Ectodermal cell (in vitro differentiated cells): ENCODE results near the gene KCNB1.
A peak's percentile ranks its signal among the peaks of the same experiment; 100 is the strongest.

Experiments used
- H3K27ac ChIP-seq: 2 replicates; pipeline ENCODE4 v1.7.0; 2013; ENCODE audit warnings: mild to moderate bottlenecking, low read depth, low read length; ENCODE audit not compliant: insufficient read depth, poor library complexity, severe bottlenecking
- H3K27me3 ChIP-seq: 2 replicates; pipeline ENCODE4 v1.7.0; 2013; ENCODE audit warnings: mild to moderate bottlenecking, low read length; ENCODE audit not compliant: insufficient read depth, control insufficient read depth, poor library complexity, severe bottlenecking
- H3K36me3 ChIP-seq: one replicate; pipeline ENCODE4 v1.7.0; 2013; ENCODE audit warnings: low read length; ENCODE audit not compliant: control insufficient read depth, insufficient read depth
- H3K4me1 ChIP-seq: one replicate; pipeline ENCODE4 v1.7.0; 2013; ENCODE audit warnings: low read length; ENCODE audit not compliant: control insufficient read depth, insufficient read depth
- H3K4me3 ChIP-seq: 2 replicates; pipeline ENCODE4 v1.7.0; 2013; ENCODE audit warnings: low read depth, low read length, control low read depth; ENCODE audit not compliant: insufficient read depth
- H3K9me3 ChIP-seq: 2 replicates; pipeline ENCODE4 v1.7.0; 2013; ENCODE audit warnings: mild to moderate bottlenecking, low read length, moderate library complexity; ENCODE audit not compliant: control insufficient read depth
- WGBS, 2 experiments: methylation state at CpG; one replicate each; pipeline ENCODE4 v1.1.7; 2013; ENCODE audit warnings: missing lambda C conversion rate in 2 of 2; 5-methylcytosine and 5-hydroxymethylcytosine counted together

The KCNB1 gene

DNA sequence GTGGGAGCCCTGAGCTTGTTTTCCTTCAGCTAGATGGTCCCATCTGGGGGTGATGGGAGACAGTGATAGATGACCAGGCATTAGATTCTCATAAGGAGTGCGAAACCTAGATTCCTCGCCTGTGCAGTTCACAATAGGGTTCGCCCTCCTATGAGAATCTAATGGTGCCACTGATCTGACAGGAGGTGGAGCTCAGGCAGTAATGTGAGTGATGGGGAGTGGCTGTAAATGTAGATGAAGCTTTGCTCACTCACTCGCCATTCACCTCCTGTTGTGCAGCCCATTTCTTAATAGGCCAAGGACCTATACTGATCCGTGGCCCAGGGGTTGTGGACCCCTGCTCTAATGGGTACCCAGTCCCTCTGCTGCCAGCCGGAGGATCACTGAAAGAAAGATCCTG, 20.7 kb upstream of the KCNB1 start:
- H3K4me3 ChIP-seq: no peak overlapping the region
- no peaks in the 10 kb centered on the region for H3K36me3 ChIP-seq
- no peaks in the 10 kb centered on the region for H3K9me3 ChIP-seq
- H3K27me3 ChIP-seq: no peaks in the 10 kb centered on the region
- no peak overlapping the region for H3K27ac ChIP-seq
- WGBS, 2 experiments: 74% methylated on average over 6 of the region's 6 CpGs
- H3K4me1 ChIP-seq: peaks cover 22% of the 10 kb centered on the region

DNA sequence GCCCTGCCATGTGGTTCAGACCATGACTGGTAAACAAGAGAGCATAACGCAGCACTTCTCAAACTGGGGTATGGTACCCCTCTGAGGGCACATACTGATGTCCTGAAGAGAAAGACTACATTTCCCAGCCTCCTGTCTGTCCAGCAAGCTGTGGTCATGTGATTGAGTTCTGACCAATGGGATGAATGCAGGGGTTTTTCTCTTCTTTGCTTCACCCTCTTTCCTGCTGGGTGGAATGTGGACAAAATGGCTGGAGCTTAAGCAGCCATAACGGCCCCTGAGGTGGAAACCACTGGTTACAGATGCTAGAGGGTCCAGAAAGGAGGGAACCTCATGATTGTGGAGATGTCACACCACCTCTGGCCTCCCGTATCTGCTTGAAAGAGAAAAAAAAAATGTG, 19.4 kb upstream of the KCNB1 start:
- Histone ChIP-seq H3K4me3 (no peak overlapping the region), H3K27me3 (no peaks in the 10 kb centered on the region)
- WGBS, 2 experiments: 84 to 92% methylated on average over 3 of the region's 3 CpGs

DNA sequence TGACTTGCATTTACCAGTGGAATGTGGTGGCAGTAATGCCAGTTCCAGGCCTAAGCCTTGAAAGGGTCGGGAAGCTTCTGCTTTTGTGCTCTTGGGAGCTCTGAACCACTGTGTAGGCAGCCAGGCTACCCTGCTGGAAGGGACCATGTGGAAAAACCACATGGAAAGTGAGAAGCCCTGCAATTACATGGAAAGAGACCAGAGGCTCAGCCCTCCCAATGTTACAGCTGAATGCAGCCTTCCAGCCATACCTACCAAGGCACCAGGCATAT, 14.9 kb upstream of the KCNB1 start:
- no peaks in the 10 kb centered on the region for H3K4me1 ChIP-seq
- no peak overlapping the region for H3K27ac ChIP-seq

More for the DNA sequence above, 19.4 kb upstream of the KCNB1 start:
- Histone ChIP-seq H3K4me1 (peaks cover 15% of the 10 kb centered on the region), H3K9me3 (no peaks in the 10 kb centered on the region), H3K36me3 (no peaks in the 10 kb centered on the region), H3K27ac (no peak overlapping the region)

DNA sequence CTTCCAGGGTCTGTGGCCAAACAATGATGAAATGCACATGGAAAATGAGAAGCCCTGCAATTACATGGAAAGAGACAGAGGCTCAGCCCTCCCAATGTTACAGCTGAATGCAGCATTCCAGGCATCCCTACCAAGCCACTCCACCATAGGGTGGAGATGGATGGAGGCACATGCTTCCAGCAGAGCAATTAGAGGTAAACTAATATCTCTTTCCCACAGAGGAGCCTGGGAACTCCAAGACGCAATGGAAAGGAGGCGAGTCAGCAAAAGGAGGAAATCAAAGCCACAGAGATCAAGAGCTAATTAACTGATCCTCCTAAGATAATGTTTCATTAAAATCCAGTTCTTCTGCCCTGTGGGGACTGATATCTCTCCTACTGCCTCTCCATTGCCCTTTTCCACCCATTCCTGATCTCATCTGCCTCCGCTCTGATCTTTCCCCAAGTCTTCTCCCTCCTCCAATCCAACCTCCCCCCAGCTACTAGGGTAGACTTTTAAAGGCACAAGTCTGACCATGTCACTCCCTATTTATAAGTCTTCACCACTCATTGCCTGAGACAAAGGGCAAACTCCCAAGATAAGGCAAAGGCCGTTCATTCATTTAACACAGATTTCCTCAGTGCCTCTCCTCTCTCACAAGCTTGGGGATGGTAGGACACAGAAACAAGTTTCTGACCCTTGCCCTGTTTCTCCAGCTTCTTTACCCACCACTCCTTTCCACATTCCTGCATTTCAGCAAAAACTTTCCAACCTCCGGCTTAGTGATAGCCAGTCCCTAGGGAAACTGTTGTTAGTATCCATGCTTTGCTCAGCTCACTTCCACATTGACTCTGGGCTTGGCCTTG, 14.3 kb upstream of the KCNB1 start:
- H3K4me3 ChIP-seq: no peak overlapping the region
- H3K36me3 ChIP-seq: no peaks in the 10 kb centered on the region
- no peaks in the 10 kb centered on the region for H3K9me3 ChIP-seq
- no peaks in the 10 kb centered on the region for H3K27me3 ChIP-seq
- H3K27ac ChIP-seq: no peak overlapping the region
- 89 to 94% methylated on average over 5 of the region's 5 CpGs for WGBS, 2 experiments
- H3K4me1 ChIP-seq: no peaks in the 10 kb centered on the region

More for the DNA sequence above, 14.9 kb upstream of the KCNB1 start:
- no peaks in the 10 kb centered on the region for H3K27me3 ChIP-seq
- 83 to 84% methylated on average over 1 of the region's 1 CpG for WGBS, 2 experiments
- no peaks in the 10 kb centered on the region for H3K9me3 ChIP-seq
- no peaks in the 10 kb centered on the region for H3K36me3 ChIP-seq
- no peak overlapping the region for H3K4me3 ChIP-seq

DNA sequence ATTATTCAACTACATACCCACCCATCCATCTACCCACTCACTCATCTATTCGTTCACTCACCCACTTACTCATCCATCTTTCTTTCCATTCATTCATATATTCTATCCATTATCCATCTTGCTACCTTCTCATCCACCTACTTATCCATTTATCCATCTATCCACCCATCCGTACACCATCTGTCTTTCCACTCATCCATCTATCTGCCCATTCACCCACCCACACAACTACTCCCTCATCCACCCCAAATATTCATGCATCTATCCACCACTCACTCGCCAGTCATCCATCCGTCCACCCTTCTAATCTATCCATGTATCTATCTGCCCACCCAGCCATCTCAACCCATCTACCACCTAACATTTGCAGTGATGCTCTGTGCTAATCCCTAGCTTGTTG, 13.6 kb upstream of the KCNB1 start:
- H3K36me3 ChIP-seq: no peaks in the 10 kb centered on the region
- H3K4me3 ChIP-seq: no peak overlapping the region
- no peaks in the 10 kb centered on the region for H3K4me1 ChIP-seq
- WGBS, 2 experiments: 90 to 91% methylated on average over 4 of the region's 4 CpGs
- no peaks in the 10 kb centered on the region for H3K9me3 ChIP-seq
- H3K27ac ChIP-seq: no peak overlapping the region
- H3K27me3 ChIP-seq: no peaks in the 10 kb centered on the region

DNA sequence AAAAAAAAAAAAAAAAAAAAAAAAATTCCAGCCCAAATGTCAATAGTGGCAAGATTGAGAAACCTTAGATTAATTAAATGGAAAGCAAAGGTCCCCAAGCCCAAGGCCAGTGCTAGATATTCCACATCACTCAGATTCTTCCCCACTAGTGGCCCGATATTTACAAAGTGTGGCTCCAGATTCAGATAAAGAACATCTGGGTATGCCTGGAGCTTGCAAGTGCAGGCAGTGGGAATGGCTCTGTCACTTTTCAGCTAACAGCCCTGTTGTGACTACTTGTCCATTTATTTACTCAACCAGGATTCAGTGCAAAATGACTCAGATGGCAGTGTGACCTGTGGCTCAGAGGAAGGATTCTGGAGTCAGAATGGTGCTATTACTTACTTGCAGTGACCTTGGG, 8.2 kb upstream of the KCNB1 start:
- peaks cover 20% of the 10 kb centered on the region for H3K27me3 ChIP-seq
- H3K9me3 ChIP-seq: no peaks in the 10 kb centered on the region
- no peak overlapping the region for H3K4me3 ChIP-seq
- H3K4me1 ChIP-seq: no peaks in the 10 kb centered on the region
- no peak overlapping the region for H3K27ac ChIP-seq
- no peaks in the 10 kb centered on the region for H3K36me3 ChIP-seq
- 87 to 100% methylated on average over 1 of the region's 1 CpG for WGBS, 2 experiments

DNA sequence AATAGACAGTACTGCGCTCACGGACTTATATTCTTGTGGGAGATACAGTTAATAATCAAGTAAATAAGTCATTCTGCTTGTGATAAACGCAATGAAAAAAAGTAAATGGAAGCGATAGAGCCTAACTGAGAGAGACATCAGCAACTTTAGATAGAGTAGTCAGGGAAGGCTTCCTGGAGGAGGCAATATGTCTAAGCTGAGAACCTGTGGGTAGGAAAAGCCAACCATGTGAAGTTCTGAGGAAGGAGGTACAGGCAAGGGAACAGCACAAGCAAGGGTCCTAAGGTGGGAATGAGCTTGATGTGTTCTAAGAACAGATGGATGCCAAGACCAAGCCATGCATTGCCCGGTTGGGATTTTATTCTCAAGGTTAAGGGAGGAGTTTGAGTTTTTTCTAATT, 7.2 kb upstream of the KCNB1 start:
- Histone ChIP-seq H3K36me3 (no peaks in the 10 kb centered on the region), H3K27ac (no peak overlapping the region), H3K4me1 (no peaks in the 10 kb centered on the region), H3K9me3 (no peaks in the 10 kb centered on the region), H3K27me3 (peaks cover 30% of the 10 kb centered on the region), H3K4me3 (no peak overlapping the region)
- 90 to 94% methylated on average over 5 of the region's 5 CpGs for WGBS, 2 experiments

DNA sequence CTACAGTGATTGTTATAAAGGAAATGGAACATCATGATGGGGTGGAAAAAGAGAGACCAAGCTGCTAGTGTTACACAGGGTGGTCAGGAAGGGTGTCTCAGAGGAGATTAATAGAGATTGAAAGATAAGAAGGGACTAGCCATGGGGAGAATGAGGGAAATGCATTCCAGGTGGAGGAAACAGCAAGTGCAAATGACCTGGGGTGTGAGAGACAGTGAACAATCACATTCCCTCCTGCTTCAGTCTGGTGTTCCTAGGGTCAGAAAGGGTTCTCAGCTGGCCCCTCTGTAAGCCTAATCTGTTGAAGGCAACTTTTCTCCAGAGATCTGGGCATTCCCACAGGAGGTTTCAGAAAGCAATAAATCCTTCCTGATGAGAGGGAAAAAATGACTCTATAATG, 3.6 kb upstream of the KCNB1 start:
- Histone ChIP-seq H3K4me1 (no peaks in the 10 kb centered on the region), H3K27ac (no peak overlapping the region), H3K9me3 (no peaks in the 10 kb centered on the region), H3K4me3 (no peak overlapping the region), H3K27me3 (peaks cover 58% of the 10 kb centered on the region), H3K36me3 (no peaks in the 10 kb centered on the region)

DNA sequence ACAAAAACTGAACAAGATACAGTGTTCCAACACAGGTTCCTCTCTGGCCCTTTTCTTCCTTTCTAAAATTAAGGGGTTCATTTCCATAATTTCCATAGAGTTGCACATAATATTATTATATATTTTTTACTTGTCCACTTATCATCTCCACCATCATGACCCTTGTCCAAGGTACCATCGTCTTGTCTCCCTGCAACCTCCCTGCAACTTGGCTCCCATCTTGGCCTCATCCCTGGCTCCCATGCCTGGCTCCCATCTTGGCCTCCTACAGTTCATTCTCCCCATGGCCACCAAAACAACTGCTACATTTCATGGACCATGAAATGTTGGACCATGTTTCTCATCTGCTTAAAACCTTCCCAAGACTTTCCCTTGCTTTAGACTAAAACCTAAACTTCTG, 3.1 kb upstream of the KCNB1 start:
- Histone ChIP-seq H3K36me3 (no peaks in the 10 kb centered on the region), H3K27ac (no peak overlapping the region), H3K27me3 (peaks cover 58% of the 10 kb centered on the region), H3K9me3 (no peaks in the 10 kb centered on the region), H3K4me1 (peaks cover under 1% of the 10 kb centered on the region), H3K4me3 (no peak overlapping the region)
- WGBS, 2 experiments: 84 to 85% methylated on average over 1 of the region's 1 CpG

DNA sequence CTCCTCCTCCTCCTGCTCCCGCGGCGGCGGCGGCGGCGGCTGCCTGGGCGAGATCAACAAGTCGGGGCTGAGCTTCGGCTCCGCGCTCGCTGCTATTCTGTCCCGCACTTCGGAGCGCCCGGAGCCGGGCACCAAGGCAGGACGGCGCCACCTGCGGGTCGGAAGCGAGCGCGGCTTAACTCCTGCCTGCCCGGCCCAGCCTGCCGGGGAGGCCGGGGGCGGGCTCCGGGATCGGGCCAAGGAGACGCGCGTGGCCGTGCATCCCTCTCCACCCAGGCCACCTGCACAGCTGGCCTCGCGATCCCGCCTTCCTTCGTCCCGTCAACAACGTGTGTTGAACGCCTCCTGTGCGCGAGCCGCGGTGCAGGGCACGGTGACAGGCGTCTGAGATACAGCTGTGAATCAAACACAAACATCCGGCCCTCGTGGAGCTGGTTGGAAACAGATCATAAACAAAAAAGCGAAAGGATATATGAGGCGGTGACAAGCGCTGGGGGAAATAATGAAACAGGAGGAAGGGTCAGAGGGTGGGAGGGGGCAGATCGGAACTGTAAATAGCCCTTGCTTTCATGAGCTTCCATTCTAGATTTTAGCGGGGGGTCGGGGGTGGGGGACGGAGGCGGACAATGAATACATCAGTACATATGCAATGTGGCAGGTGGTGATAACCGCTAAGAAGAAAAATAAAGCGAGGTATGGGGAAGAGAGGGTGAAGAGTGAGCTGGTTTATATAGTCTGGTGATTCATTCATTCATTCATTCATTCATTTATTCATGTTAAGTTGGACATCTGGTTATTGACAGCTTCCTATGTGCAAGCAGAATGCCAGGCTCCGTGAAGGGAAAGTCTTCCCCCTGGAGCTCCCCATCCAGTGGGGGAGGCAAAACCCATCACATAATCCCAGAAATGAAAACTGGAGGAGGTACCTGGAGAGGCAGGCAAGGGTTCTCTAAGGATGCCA, 2.0 kb upstream of the KCNB1 start:
- H3K36me3 ChIP-seq: no peaks in the 10 kb centered on the region
- peaks cover 58% of the 10 kb centered on the region for H3K27me3 ChIP-seq
- H3K4me1 ChIP-seq: peaks cover 7% of the 10 kb centered on the region
- WGBS, 2 experiments: 3 to 4% methylated on average over 61 of the region's 61 CpGs
- H3K27ac ChIP-seq: no peak overlapping the region
- no peaks in the 10 kb centered on the region for H3K9me3 ChIP-seq
- H3K4me3 ChIP-seq: peak overlapping the region; percentile 59
